Kidney (tissue), 14 donors: ENCODE results near the gene INVS. TPM values are rescaled to one million over a fixed set of nuclear protein-coding genes. Genes with fewer than 3 reads are reported as not detected.
"Not testable (repeated sequence)": the region's sequence is repeated elsewhere in the genome, so short reads cannot be mapped to it uniquely, and the experiment has no call there.

Source experiments
- DNase-seq, 5 donors: peaks; one replicate each; pipeline ENCODE4 v3.0.0-alpha.2; 2013 to 2020
- FAIRE-seq: peaks from 2 replicates; lab custom pipeline; 2012; peaks lifted over from hg19 to GRCh38; lab: Jason Lieb, UNC
- H3K27ac ChIP-seq, 2 donors: one replicate each; pipeline ENCODE4 v1.7.0; 2013; ENCODE audit warnings: low read depth in 2 of 2, low read length in 2 of 2, inconsistent platforms in 1 of 2
- H3K27me3 ChIP-seq: one replicate; pipeline ENCODE4 v1.7.1; 2013; ENCODE audit warnings: low read length, inconsistent platforms; ENCODE audit not compliant: control insufficient read depth, insufficient read depth
- H3K36me3 ChIP-seq, 3 donors: one replicate each; pipeline versions ENCODE4 v1.7.0 to v1.7.1; 2013; ENCODE audit warnings: low read length in 3 of 3, control low read depth in 1 of 3, inconsistent platforms in 1 of 3; ENCODE audit not compliant: insufficient read depth in 3 of 3, control insufficient read depth in 2 of 3
- H3K4me1 ChIP-seq, 3 donors: one replicate each; pipeline versions ENCODE4 v1.7.0 to v1.7.1; 2013; ENCODE audit warnings: low read length in 3 of 3, inconsistent platforms in 1 of 3, low read depth in 1 of 3; ENCODE audit not compliant: control insufficient read depth in 2 of 3, insufficient read depth in 2 of 3
- H3K4me3 ChIP-seq, 3 donors: one replicate each; pipeline versions ENCODE4 v1.7.0 to v1.8.1; 2013; ENCODE audit warnings: low read length in 3 of 3, control low read depth in 1 of 3, inconsistent platforms in 1 of 3
- H3K9ac ChIP-seq, 3 donors: one replicate each; pipeline versions ENCODE4 v1.7.0 to v1.7.1; 2013; ENCODE audit warnings: low read length in 3 of 3, control low read depth in 1 of 3, inconsistent platforms in 1 of 3
- H3K9me3 ChIP-seq, 3 donors: one replicate each; pipeline versions ENCODE4 v1.7.0 to v1.7.1; 2013; ENCODE audit warnings: low read length in 3 of 3, control low read depth in 1 of 3, inconsistent platforms in 1 of 3; ENCODE audit not compliant: control insufficient read depth in 2 of 3, insufficient read depth in 1 of 3
- intact Hi-C: fragments of 100-400 bp; cut with DNase I; formaldehyde crosslinking; loops from one replicate; pipeline ENCODE4 v1.11.1; 2022
- polyA plus RNA-seq: library from polyadenylated mRNA; stranded (reverse); fragments of 350-450 nt; fragmentation: Illumina TruSeq; extraction: RNeasy Lipid Tissue Mini Kit (QIAGEN cat#74804); gene quantifications from one replicate; pipeline ENCODE4 v1.2.3, GENCODE V29; 2014; ENCODE audit warnings: low read depth, low replicate concordance; ENCODE audit not compliant: insufficient read depth
- total RNA-seq: library from RNA; stranded (reverse); fragmentation: NEBNext Ultra II Directional; extraction: Animal tissue kit (Norgen Biotek cat#: 25700); gene quantifications from one replicate; pipeline ENCODE4 v1.2.1, GENCODE V29; 2021
- TF ChIP-seq, protein P1 (sequence below): IDR thresholded peaks from 3 replicates; pipeline ENCODE4 v1.5.1; 2012; ENCODE audit warnings: mild to moderate bottlenecking, moderate library complexity, borderline replicate concordance; ENCODE audit not compliant: insufficient read depth; ENCODE audit errors: extremely low read depth
- donor health status: control.
- donor health status: control.
- donor health status: control.
- donor health status: control.
- donor health status: control.
- donor health status: DM: yes; HTN: yes; CAD: no.
- donor health status: Normal renal cell carcinoma (clear cell type).

The INVS gene
- total and polyA plus RNA-seq, 2 donors from 2014 or later: 7.1 to 19.7 TPM

DNA sequence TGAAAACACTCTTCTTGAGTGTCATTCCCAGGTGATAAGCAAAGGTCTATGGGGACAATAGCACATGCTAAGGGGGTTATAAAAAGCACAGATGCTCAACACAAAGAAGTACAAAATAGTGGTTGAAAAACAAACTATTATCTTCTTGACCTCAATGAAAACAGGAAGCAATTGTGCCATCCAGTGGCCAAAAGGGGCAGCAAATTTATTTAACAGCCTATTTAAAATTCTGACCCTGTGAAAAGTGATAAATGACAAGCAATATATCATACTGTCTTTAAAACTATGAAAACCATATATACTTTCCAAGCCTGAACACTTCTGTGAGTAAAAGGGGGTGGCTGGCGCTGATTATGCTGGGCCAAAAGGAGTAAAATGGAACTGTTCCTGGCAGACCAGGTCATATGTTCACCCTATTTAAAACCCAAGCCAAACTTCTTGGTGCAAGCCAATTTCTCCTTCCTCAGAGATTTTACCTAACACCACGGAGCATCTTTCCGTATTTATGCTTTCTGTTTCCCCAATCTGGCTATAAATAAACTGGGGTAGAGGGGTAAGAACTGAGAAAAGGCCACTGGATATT, 224.0 kb downstream of the INVS start:
- H3K36me3 ChIP-seq: peaks cover 0 to 6% (median 0%) of the 10 kb centered on the region in 3 donors
- H3K9me3 ChIP-seq: no peaks in the 10 kb centered on the region
- FAIRE-seq: no peak
- intact Hi-C loops: no loop called here
- DNase-seq: peak in 3 of 5 donors; percentile 19 to 65 (median 38)
- no peaks in the 10 kb centered on the region for H3K27me3 ChIP-seq
- no peak overlapping the region for H3K27ac ChIP-seq
- TF ChIP-seq, protein P1, sequence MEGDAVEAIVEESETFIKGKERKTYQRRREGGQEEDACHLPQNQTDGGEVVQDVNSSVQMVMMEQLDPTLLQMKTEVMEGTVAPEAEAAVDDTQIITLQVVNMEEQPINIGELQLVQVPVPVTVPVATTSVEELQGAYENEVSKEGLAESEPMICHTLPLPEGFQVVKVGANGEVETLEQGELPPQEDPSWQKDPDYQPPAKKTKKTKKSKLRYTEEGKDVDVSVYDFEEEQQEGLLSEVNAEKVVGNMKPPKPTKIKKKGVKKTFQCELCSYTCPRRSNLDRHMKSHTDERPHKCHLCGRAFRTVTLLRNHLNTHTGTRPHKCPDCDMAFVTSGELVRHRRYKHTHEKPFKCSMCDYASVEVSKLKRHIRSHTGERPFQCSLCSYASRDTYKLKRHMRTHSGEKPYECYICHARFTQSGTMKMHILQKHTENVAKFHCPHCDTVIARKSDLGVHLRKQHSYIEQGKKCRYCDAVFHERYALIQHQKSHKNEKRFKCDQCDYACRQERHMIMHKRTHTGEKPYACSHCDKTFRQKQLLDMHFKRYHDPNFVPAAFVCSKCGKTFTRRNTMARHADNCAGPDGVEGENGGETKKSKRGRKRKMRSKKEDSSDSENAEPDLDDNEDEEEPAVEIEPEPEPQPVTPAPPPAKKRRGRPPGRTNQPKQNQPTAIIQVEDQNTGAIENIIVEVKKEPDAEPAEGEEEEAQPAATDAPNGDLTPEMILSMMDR: peak; percentile 56
- no peak overlapping the region for H3K4me3 ChIP-seq
- H3K4me1 ChIP-seq: no peaks in the 10 kb centered on the region
- H3K9ac ChIP-seq: no peak overlapping the region

DNA sequence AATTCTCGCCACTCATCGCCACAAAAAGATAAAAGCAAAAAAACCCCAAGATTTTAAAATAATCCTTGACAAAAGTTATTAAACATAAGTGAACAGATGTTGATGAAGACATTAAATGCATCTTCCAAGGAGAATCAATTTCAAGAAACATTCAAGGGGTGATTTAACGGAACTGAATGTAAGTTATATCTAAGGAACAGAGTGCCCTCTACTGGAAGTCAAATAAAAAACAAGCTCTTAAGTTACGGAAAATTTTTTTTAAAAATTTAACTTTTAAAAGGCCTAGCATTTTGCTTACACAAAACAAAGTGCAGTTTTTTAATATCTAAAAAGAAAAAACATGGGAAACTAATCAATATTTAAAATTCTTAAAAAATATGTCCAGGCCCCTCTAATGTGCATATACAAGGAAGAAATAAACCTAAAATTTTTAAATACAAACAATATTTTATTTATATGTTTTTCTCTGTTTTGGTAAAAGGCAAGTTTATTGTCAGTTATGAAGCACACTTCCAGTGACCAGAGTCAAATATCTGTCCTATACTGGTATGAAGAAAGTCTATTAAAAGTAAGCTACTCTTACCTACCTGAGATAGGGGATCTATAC, 225.7 kb downstream of the INVS start:
- intact Hi-C loops: no loop called here
- H3K27me3 ChIP-seq: no peaks in the 10 kb centered on the region
- DNase-seq: peak in 1 of 5 donors; percentile 56
- no peaks in the 10 kb centered on the region for H3K4me1 ChIP-seq
- FAIRE-seq: peak; percentile 96
- no peak overlapping the region for H3K27ac ChIP-seq
- H3K9ac ChIP-seq: no peak overlapping the region
- no peaks in the 10 kb centered on the region for H3K9me3 ChIP-seq
- TF ChIP-seq, protein P1: peak; percentile 27
- no peak overlapping the region for H3K4me3 ChIP-seq
- peaks cover 2 to 6% (median 3%) of the 10 kb centered on the region in 3 donors for H3K36me3 ChIP-seq

DNA sequence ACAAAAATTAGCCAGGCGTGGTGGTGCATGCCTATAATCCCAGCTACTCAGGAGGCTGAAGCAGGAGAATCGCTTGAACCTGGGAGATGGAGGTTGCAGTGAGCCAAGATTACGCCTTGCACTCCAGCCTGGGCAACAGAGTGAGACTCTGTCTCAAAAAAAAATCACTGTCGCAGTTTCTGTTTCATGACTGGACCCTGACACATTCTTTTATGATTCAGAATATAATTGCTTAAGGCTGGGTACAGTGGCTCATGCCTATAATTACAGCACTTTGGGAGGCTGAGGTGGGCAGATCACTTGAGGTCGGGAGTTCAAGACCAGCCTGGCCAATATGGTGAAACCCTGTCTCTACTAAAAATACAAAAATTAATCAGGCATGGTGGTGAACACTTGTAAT, 239.7 kb downstream of the INVS start:
- DNase-seq, H3K9me3 ChIP-seq, H3K36me3 ChIP-seq, H3K4me3 ChIP-seq, intact Hi-C loops, H3K27me3 ChIP-seq, H3K27ac ChIP-seq, H3K9ac ChIP-seq, FAIRE-seq, H3K4me1 ChIP-seq: not testable (repeated sequence)

DNA sequence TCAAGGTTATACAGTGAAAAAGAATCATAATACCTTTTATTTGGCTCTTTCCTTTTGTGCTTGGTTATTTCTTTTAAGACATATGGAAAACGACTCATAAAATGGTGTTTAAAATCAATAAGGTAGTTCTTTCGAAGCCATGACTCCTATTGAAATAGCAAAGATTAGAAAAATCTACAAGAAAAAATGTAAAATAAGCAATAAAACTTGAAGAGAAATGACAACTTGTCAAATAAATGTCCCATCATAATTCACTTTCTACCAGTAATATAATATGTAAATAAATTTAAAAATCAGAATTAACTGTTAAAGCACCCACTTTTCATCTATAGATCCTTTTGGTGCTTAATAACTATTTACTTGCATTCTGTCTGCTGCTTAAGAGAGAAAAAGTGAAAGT, 241.2 kb downstream of the INVS start:
- no peak overlapping the region for H3K27ac ChIP-seq
- H3K4me1 ChIP-seq: no peaks in the 10 kb centered on the region
- no peaks in the 10 kb centered on the region for H3K27me3 ChIP-seq
- TF ChIP-seq, protein P1: no peak
- peaks cover 0 to 3% (median 2%) of the 10 kb centered on the region in 3 donors for H3K36me3 ChIP-seq
- no peak overlapping the region for H3K9ac ChIP-seq
- DNase-seq: no peak
- intact Hi-C loops: no loop called here
- FAIRE-seq: no peak
- H3K9me3 ChIP-seq: no peaks in the 10 kb centered on the region
- no peak overlapping the region for H3K4me3 ChIP-seq
